Brain pericyte (primary cell): Measurements from ENCODE around the gene DIAPH1.

Experiments used
- DNase-seq: peaks from one replicate; pipeline ENCODE4 v3.0.0-alpha.2; 2012; ENCODE audit warnings: low read depth, low spot score

The DIAPH1 gene

GRCh38 chr5:141519605-141520565, 98.9 kb downstream of the DIAPH1 start:
- DNase-seq: no peak

GRCh38 chr5:141518618-141519015, 100.2 kb downstream of the DIAPH1 start:
- no peak for DNase-seq

DNA sequence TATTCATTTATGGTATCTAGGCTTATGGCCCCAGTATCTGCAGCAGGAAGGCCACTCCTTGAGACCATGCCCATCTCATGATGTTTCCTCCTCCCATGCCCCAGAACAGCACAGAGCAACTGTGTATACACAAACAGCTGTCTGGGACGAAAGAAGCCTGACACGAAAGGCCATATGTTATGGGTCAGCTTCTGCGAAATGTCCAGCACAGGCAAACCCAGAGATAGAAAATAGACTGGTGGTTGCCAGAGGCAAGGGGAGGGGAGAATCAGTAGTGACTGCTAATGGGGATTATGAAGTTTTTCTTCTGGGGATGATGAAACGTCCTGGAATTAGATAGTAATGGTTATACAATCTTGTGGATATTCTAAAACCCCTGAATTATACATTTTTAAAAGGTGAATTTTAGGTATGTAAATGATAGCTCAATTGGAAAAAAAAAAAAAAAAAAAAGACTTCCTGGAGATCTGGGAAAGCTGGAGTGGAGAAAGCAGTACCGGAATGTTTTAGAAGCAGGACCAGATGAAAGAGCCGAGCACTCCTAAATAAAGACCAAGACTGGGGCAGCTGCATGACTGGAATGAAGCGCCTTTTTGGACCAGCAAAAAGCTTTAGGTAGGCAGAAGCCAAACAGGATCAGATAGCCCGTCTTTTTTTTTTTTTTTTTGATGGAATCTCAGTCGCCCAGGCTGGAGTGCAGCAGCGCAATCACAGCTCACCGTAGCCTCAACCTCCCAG, 100.8 kb downstream of the DIAPH1 start:
- DNase-seq: no peak

DNA sequence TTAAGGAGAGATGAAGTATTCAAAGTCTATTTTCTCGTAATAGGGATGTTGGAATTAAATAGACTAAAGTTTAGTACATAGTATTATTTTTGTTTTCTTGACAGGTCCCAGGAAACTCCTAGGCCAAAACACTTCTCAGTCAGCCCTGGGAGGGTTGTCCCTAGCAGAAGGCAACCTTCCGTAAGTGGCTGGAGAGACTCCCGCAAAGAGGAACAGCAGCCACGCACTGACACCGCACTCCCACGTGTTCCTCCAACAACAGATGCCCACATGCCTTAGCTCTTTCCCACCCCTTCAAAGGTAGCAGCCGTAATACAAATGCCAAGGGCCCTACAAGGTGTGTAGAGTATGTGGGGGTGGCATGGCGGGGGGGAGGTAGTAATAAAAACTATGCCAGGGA, 101.5 kb downstream of the DIAPH1 start:
- DNase-seq: no peak

DNA sequence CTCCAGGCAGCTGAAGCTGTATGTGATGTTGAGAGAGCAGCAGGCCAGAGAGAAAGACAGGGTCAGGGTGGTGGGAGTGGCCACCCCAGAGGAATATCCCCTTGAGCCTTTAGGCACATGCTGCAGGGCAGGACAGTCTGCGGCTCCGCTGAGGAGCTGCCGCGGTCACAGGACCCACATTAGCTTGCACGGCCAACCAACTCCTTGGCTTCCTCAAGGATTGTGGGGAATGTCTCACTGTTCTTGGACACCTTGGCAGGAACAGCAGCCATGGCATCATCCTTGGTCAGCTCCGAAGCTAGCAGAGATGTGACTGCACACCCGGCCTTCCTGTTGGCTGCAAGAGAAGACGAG, 102.2 kb downstream of the DIAPH1 start:
- no peak for DNase-seq

DNA sequence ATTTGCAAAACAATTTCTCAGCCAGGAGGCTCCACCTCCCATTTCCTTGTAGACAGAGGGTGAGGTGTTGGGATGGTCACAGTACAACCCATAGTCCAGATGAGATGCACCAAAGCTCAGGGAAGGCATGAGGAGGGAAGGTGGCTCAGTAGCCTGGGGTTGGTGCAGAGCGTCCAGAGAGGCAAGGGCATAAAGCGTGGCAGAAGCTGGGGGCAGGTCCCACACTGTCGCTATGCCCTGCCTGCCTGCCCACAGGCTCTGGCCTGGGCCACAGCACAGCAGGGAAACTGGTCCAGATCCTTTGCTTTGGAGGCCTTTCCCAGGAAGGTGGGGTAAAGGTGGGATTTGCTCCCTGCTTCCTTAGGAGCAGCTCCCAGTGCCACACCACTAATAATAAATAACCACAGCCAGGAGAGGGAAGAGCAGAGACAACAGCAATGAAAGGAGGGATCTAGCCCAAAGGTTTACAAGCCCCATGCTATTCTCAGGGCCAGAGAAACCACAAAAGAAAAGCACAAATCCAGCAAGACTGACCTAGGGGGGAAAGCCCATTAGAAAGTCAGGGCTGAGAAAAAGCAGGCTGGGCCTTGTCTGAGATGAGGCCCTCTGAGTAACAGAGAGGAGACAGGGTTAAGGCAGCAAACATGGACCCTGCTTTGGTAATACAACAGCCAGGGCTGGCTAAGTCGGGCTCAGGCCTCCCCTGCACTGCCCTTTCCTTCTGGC, 102.7 kb downstream of the DIAPH1 start:
- no peak for DNase-seq

DNA sequence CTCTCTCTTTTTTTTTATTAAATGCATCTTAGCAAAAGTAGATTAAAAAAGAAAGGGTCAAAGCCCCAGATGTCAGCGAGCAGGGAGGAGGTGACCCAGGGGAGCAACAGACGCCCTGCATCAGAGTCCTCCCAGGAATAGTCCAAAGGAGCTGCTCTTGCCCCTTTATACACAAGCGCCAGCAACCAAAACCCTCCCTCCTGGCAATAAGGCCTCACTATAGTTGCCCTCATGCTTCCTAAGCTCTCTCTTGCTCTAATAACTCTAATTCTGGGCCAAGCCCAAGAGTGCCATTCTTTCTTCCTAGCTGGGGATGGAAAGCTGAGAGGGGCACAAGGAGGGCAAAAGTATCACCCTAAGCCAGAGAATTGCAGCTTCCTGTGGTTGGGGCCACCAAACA, 103.7 kb downstream of the DIAPH1 start:
- DNase-seq: no peak

DNA sequence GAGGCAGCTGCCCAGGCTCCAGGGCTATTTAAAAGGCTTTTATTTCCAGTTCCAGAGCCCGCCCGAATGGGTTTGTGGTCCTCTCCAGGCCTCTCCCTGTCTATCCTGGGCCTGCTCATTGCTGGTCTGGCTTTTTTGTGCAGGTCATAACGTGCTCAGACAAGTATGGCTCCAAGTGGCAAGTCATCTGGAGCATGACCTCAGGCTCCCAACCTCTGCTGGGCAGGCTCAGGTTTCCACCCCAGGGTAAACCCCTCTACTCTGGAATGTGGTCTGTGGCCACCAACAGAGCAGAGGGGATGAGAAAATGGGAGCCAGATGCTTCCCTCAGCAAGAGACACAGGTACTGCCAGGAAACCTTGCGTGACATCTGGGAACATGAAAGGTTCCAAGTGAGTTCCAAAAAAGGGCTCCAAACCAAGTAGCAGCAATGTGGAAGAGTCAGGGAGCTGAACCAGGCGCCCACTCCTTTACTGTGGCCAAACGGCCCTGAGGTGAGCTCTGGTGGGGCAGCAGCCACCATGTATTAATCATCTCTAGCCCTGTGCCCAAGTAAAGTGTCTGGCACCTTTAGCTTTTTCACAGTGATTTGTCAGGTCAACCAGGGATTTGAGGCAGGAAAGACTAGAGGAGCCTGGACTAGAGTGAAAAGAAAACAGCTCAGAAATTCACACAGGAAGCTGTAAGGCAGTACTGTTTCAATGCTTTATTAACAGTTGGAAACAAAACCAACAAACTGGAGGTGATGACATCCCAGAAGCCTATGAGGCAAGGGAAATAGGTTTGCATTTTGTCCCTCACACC, 104.3 kb downstream of the DIAPH1 start:
- no peak for DNase-seq

DNA sequence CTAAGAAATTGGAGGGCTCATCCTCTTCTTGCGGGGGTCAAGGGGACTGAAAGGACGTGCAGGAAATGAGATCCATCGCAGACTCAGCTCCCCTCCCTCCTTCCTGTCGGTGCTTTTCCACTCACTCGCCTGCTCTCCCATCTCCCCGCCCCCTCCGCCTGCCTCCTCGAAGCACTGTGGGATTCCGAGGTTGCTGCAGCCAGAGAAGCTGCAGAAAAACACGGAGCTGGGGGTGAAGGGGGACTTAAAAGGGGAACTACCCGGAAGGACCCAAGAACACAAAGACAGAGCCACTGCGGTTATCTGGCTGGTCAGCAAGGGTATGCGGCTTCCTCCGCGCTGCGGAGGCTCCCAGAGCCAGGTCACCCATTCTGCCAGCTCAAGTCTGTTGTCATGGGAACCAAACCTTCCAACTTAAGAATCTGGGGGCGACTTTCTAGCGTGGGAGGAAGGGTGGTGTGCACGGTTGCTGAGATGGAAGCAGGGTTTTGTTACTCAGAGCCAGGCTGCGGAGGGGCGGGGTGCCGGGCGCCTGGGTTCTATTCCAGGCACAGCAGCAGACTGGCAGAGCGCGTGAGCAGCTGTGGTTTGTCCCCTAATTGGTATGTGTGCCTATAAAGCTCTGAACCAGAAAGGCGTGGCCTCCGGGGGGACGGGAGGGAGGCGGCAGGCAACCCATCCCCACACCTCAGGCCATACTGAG, 105.0 kb downstream of the DIAPH1 start:
- peak; percentile 73 for DNase-seq

DNA sequence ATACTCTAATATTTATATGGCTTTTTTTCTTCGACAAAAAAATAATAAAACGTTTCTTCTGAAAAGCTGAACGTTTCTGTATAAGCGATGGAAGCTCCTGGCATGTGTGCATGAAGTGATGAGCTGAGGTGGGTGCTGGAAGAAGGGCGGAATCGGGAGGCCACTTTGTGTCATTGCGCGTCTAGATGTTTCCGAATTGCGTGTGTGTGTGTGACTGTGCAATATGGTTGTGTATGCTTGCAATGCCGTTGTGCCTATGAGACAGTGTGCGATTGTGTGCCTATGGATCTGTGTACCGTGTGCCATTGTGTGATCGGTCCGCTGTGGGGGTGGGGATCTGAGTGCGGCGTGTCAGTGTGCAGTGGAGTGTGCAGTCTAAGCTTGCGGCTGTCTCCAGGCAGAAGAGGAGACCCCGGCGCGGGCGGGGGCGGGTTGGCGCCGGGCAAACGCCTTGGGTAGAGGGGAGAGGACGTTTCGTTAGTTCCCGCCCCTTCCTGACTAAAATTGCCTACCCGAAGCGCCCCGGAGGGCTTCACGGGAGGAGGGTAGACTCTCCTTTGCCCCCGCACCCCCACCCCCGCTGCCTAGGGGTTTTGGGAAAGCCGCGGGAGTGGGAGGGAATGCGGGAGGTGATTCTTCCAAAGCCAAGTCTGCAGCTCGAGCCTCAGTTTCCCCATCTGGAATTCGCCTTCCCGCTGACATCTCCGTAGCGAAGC, 105.7 kb downstream of the DIAPH1 start:
- DNase-seq: no peak

DNA sequence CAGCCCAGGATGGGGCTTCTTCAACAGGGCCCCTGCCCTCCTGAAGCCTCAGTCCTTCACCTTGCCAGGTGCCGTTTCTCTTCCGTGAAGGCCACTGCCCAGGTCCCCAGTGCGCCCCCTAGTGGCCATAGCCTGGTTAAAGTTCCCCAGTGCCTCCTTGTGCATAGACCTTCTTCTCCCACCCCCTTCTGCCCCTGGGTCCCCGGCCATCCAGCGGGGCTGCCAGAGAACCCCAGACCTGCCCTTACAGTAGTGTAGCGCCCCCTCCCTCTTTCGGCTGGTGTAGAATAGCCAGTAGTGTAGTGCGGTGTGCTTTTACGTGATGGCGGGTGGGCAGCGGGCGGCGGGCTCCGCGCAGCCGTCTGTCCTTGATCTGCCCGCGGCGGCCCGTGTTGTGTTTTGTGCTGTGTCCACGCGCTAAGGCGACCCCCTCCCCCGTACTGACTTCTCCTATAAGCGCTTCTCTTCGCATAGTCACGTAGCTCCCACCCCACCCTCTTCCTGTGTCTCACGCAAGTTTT, 106.3 kb downstream of the DIAPH1 start:
- no peak for DNase-seq

DNA sequence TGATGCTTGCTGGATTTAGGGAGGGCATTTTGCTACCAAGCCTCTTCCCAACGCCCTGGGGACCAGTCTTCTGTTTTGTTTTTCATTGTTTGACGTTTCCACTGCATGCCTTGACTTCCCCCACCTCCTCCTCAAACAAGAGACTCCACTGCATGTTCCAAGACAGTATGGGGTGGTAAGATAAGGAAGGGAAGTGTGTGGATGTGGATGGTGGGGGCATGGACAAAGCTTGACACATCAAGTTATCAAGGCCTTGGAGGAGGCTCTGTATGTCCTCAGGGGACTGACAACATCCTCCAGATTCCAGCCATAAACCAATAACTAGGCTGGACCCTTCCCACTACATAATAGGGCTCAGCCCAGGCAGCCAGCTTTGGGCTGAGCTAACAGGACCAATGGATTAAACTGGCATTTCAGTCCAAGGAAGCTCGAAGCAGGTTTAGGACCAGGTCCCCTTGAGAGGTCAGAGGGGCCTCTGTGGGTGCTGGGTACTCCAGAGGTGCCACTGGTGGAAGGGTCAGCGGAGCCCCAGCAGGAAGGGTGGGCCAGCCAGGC, 107.0 kb downstream of the DIAPH1 start:
- DNase-seq: no peak

DNA sequence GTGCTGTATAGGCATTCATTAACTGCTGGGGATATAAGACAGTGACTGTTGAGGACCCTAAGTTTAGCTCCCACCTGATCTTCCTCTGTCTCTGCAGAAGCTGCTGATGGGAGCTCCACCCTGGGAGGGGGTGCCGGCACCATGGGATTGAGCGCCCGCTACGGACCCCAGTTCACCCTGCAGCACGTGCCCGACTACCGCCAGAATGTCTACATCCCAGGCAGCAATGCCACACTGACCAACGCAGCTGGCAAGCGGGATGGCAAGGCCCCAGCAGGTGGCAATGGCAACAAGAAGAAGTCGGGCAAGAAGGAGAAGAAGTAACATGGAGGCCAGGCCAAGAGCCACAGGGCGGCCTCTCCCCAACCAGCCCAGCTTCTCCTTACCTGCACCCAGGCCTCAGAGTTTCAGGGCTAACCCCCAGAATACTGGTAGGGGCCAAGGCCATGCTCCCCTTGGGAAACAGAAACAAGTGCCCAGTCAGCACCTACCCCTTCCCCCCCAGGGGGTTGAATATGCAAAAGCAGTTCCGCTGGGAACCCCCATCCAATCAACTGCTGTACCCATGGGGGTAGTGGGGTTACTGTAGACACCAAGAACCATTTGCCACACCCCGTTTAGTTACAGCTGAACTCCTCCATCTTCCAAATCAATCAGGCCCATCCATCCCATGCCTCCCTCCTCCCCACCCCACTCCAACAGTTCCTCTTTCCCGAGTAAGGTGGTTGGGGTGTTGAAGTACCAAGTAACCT, 107.8 kb downstream of the DIAPH1 start:
- no peak for DNase-seq

DNA sequence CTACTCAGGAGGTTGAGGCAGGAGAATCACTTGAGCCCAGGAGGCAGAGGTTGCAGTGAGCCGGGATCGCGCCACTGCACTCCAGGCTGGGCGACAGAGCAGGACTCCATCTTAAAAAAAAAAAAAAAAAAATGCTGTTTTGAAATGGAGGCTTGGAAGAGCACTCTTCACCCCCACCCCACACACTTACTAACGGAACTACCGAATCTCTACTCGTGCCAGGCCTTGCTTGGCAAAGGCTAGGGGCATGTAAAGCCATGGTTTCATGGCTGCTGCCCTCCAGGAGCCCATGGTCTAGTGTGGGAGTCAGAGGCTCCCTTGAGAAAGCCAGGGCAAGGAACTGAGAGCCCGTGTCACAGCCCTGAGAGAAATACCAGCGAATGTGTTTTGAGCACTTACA, 108.6 kb downstream of the DIAPH1 start:
- no peak for DNase-seq

GRCh38 chr5:141508798-141509611, 109.8 kb downstream of the DIAPH1 start:
- DNase-seq: peak; percentile 84

GRCh38 chr5:141508440-141508797, 110.4 kb downstream of the DIAPH1 start:
- no peak for DNase-seq

GRCh38 chr5:141507387-141508091, 111.3 kb downstream of the DIAPH1 start:
- peak; percentile 69 for DNase-seq
